ENCODE measurements around the gene MAGEA9B.
"Not testable (repeated sequence)": the region's sequence is repeated elsewhere in the genome, so short reads cannot be mapped to it uniquely, and the experiment has no call there.

MAGEA9B gene

DNA sequence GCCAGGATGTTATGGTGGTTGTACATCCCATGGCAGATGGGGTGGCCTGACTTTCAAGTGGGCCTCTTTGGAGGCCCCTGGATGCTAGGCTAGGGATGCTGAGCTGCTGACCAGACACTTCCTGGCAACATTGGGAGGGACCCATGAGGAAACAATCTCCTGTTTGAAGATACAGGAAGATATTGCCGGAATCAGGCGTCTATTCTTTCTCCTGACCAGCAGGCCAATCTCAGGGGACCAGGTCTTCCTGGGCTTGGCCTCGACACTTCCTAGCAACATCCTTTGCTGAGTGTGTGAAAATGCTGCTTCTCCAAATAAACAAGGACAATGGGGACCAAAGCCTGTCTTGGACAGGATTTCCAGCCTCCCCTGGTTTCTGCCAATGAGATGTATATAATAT is 39.5 kb downstream of the MAGEA9B start:
- H3K4me3 ChIP-seq; H3K9me3 ChIP-seq (ENCODE audit: low read depth, low read length); H3K9ac ChIP-seq (ENCODE audit: insufficient read length); H3K36me3 ChIP-seq (ENCODE audit: insufficient read depth, low read length); DNase-seq (ENCODE audit: low read depth, low spot score); H3K27ac ChIP-seq: not testable (repeated sequence)

DNA sequence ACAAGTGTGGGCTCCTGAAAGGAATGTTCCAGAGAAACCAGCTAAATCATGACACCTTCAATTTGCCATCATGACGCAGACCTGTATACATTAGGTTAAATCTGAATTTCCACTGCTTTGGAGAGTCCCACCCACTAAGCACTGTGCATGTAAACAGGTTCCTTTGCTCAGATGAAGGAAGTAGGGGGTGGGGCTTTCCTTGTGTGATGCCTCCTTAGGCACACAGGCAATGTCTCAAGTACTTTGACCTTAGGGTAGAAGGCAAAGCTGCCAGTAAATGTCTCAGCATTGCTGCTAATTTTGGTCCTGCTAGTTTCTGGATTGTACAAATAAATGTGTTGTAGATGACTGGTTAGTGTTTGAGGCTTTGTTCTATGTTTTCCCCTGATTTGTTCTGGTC is 40.3 kb downstream of the MAGEA9B start:
- not testable (repeated sequence) for H3K36me3 ChIP-seq (ENCODE audit: insufficient read depth, low read length); H3K9me3 ChIP-seq (ENCODE audit: low read depth, low read length); H3K4me3 ChIP-seq; H3K9ac ChIP-seq (ENCODE audit: insufficient read length); DNase-seq (ENCODE audit: low read depth, low spot score); H3K27ac ChIP-seq

DNA sequence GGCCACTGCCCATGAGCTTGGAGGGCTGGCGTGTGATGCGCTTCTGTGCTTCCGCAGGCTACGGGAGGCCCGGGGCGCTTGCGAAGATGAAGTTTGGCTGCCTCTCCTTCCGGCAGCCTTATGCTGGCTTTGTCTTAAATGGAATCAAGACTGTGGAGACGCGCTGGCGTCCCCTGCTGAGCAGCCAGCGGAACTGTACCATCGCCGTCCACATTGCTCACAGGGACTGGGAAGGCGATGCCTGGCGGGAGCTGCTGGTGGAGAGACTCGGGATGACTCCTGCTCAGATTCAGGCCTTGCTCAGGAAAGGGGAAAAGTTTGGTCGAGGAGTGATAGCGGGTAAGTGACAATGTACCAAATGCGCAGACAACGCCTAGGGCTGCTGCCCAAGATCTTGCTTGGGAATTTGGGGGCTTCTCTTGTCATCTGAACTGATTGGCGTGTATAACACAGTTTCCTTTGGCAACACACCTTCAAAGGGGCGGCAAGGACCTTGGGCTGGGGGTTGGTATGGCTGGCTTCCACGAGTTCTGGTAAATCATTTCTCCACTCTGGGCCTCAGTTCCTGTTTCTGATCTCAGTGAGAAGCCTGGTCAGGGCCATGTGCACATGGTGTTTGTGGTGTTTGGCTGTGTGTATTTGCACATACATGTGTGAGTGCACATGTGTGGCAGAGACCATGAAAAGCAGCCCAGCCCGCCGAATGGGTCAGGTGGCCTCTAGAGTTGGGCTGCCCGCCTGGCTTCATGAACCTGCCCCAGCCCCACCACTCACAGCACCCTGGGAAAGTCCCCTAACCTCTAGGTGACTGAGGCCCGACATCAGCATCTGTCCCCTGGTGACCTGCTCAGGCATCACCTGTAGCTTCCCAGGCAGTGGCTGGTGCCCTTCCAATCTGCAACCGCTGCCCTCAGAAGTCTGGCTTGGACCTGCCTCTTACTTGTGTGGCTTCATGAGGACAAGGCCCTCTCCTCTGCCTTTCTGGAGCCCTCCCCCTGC is 41.4 kb downstream of the MAGEA9B start:
- H3K9ac ChIP-seq (ENCODE audit: insufficient read length); DNase-seq (ENCODE audit: low read depth, low spot score); H3K36me3 ChIP-seq (ENCODE audit: insufficient read depth, low read length); H3K27ac ChIP-seq; H3K4me3 ChIP-seq; H3K9me3 ChIP-seq (ENCODE audit: low read depth, low read length): not testable (repeated sequence)

DNA sequence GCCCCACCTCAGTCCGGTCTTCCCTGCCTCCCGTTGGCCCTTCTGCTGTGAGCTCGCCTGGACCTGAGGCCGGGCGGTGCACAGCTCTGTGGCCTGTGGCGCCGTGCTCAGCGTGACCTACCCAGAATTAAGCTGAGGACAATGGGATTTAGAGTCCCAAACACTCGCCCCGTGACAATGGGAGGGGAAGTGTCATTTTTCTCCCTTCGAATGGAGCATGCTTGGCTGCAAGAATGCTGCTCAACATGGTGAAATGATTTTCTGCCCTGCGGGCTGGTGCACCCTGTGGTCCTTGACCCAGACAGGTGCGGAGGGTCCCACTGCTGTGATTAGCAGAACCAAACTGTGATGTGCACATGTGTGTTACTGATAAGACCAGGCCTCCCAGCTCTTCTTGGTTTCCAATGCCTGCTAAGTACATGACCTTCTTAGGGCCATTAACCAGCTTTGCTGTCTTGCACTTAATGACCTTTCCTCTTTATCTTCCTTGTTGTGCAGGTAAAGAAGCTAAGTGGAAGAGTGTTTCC is 45.7 kb downstream of the MAGEA9B start:
- Histone ChIP-seq H3K9me3 (ENCODE audit: low read depth, low read length) (no peaks in the 10 kb centered on the region), H3K9ac (ENCODE audit: insufficient read length) (peak overlapping the region; percentile 83), H3K4me3 (peak overlapping the region; percentile 86), H3K36me3 (ENCODE audit: insufficient read depth, low read length) (no peaks in the 10 kb centered on the region), H3K27ac (no peak overlapping the region)
- TF ChIP-seq EZH2 (IDR thresholded peaks at IDR 0.05) = no peak
- TF ChIP-seq FOXP2 (optimal IDR thresholded peaks at IDR 0.05; ENCODE audit: control extremely low read depth, extremely low read length, insufficient read depth) = no peak
- no peak for TF ChIP-seq POLR2AphosphoS5 (IDR thresholded peaks at IDR 0.05; ENCODE audit: borderline replicate concordance, low read depth, low read length)
- DNase-seq (ENCODE audit: low read depth, low spot score) = no peak

DNA sequence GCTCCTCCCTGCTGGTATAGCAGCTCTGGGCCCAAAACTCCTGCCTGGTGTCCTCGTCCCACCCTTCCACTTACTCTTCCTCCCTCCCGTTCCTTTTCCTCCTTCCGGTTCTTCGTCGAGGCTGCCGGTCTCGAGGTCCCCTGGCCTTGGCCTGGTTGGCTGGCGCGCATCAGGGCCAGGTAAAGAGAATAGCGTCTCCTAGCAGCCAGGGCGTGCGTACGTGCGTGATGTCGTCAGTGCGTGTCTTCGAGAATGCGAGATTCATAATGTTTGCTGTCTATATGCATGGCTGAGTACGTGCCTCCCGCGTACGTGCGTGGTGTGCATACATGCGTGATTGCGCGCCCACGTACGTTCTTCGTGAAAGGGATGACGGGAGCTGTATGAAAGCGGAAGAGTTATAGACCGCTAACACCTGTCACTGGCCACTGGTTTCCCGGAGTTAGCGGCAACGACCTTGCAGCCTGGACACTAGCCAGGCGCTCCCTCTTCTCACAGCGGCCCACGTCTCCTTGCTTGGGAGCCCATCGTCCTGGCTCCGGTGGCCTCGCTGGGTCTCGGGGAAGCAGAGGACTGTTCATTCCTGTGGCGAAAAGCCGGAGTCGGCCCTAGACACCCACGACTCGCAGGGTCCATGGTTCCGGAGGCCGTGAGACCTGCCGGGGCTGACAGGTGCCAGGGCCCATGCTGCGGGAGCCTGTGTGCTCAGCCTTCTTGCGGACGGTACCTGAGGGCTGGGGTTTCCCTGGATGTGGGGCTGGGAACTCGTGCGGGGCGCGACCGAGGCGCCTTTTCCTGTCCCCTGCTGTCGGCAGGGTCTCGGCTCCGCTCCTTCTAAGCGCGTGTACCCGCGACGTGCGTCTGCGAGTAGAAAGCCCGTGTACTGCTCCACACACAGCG is 46.4 kb downstream of the MAGEA9B start, which contains the start of gene EOLA1:
EOLA1 (plus strand) TSS at position 392 of the 900 bp plus-strand sequence. CDS start 4,619 bp downstream, outside the sequence.
- Histone ChIP-seq H3K9ac (ENCODE audit: insufficient read length) (peak within 1 kb of the TSS; percentile 83), H3K27ac (peak within 1 kb of the TSS; percentile 89)
- TF ChIP-seq POLR2AphosphoS5 (IDR thresholded peaks at IDR 0.05; ENCODE audit: borderline replicate concordance, low read depth, low read length) (peak; percentile 31; the same call in 1 of the 2 replicates), EZH2 (IDR thresholded peaks at IDR 0.05) (no peak), FOXP2 (optimal IDR thresholded peaks at IDR 0.05; ENCODE audit: control extremely low read depth, extremely low read length, insufficient read depth) (peak; percentile 45)

DNA sequence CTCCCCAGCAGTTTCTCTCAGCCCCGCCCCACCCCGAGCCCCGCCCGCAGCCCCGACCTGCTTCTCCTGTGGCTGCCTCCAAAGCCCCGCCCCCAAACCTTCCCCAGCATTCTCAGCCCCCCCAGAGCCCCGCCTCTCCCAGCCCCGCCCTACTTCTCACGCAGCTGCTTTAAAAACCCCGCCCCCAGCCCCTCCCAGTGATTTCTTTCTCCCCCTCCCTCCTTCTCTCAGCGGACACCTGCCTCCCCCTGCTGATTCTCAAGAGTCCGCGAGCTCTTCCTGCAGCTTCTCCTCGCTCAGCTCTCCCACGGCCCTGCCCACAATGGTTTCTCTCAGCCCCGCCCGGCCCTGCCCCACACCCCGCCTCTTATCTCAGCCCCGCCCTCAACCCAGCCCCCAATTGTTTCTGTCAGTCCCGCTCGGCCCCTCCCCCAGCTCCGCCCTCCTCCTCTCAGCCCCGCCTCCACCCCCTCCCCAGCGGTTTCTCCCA is 47.1 kb downstream of the MAGEA9B start:
- Histone ChIP-seq H3K9me3 (ENCODE audit: low read depth, low read length) (no peaks in the 10 kb centered on the region), H3K9ac (ENCODE audit: insufficient read length) (peak overlapping the region; percentile 70), H3K4me3 (peak overlapping the region; percentile 86), H3K36me3 (ENCODE audit: insufficient read depth, low read length) (no peaks in the 10 kb centered on the region), H3K27ac (peak overlapping the region; percentile 89)
- peak; percentile 10 for DNase-seq (ENCODE audit: low read depth, low spot score)
- no peak for TF ChIP-seq EZH2 (IDR thresholded peaks at IDR 0.05)
- no peak for TF ChIP-seq POLR2AphosphoS5 (IDR thresholded peaks at IDR 0.05; ENCODE audit: borderline replicate concordance, low read depth, low read length)
- no peak for TF ChIP-seq FOXP2 (optimal IDR thresholded peaks at IDR 0.05; ENCODE audit: control extremely low read depth, extremely low read length, insufficient read depth)

More for the DNA sequence above, 46.4 kb downstream of the MAGEA9B start, which contains the start of gene EOLA1:
- DNase-seq (ENCODE audit: low read depth, low spot score) = peak; percentile 86
- Histone ChIP-seq H3K36me3 (ENCODE audit: insufficient read depth, low read length) (no peaks in the 10 kb centered on the region), H3K4me3 (peak within 1 kb of the TSS; percentile 86), H3K9me3 (ENCODE audit: low read depth, low read length) (no peaks in the 10 kb centered on the region)

DNA sequence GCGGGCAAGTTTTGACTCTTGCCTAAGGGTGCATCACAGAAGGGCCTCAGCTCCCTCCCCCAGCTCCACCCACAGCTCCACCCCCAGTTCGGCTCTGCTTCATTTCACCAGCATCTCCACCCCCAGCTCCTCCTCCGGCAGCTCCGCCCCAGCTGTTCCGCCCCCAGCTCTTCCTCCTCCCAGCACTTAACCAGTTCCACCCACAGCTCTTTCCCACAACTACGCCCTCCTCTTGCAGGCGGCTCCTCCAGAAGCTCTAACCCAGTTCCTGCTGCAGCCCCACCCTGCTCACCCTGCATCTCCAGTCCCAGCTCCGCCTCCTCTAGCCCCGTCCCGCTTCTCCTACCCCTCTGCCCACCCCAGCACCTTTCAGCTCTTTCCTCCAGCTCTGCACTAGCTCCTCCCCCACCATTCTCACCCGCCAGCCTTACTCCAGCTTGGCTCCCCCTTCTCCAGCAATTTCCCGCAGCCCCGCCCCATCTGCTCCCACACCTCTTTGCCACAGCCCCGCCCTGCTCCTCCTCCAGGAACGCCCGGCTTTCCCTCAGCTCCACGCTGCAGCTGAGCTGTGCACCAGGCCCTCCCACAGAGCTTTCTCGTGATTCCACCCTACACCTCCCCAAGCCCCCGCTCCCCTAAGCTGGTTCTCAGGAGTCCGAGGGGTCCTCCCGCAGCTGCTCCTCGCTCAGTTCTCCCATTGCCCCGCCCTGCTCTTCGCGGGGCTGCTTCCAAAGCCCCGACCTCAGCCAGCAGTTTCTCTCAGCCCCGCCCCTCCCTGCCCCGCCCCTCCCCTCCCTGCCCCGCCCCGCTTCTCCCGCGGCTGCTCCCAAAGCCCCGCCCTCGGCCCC is 47.8 kb downstream of the MAGEA9B start:
- Histone ChIP-seq H3K9me3 (ENCODE audit: low read depth, low read length) (no peaks in the 10 kb centered on the region), H3K4me3 (peak overlapping the region; percentile 75), H3K36me3 (ENCODE audit: insufficient read depth, low read length) (no peaks in the 10 kb centered on the region), H3K9ac (ENCODE audit: insufficient read length) (no peak overlapping the region), H3K27ac (no peak overlapping the region)
- peak; percentile 78 for DNase-seq (ENCODE audit: low read depth, low spot score)
- TF ChIP-seq EZH2 (IDR thresholded peaks at IDR 0.05) (no peak), POLR2AphosphoS5 (IDR thresholded peaks at IDR 0.05; ENCODE audit: borderline replicate concordance, low read depth, low read length) (no peak), FOXP2 (optimal IDR thresholded peaks at IDR 0.05; ENCODE audit: control extremely low read depth, extremely low read length, insufficient read depth) (no peak)

DNA sequence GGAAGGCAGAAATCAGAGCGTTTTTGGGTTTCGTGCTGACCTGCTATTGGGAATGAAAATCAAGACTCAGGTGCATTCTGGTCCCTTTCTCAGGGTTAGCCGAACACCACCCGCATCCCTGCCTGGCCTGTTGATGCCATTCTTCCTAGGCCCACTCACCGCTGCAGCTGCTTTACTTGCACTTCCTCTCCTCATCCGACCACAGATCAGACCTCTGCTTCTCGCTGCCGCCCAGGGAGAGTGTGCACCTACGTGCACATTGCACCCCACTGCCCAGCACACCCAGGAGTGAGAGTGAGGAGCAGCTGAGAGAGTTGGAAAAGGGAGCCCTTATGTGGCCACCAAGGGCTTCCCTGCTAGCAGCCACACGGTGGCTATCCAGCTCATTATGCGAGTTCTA is 49.8 kb downstream of the MAGEA9B start:
- H3K9me3 ChIP-seq (ENCODE audit: low read depth, low read length); DNase-seq (ENCODE audit: low read depth, low spot score); H3K4me3 ChIP-seq; H3K27ac ChIP-seq; H3K9ac ChIP-seq (ENCODE audit: insufficient read length); H3K36me3 ChIP-seq (ENCODE audit: insufficient read depth, low read length): not testable (repeated sequence)

DNA sequence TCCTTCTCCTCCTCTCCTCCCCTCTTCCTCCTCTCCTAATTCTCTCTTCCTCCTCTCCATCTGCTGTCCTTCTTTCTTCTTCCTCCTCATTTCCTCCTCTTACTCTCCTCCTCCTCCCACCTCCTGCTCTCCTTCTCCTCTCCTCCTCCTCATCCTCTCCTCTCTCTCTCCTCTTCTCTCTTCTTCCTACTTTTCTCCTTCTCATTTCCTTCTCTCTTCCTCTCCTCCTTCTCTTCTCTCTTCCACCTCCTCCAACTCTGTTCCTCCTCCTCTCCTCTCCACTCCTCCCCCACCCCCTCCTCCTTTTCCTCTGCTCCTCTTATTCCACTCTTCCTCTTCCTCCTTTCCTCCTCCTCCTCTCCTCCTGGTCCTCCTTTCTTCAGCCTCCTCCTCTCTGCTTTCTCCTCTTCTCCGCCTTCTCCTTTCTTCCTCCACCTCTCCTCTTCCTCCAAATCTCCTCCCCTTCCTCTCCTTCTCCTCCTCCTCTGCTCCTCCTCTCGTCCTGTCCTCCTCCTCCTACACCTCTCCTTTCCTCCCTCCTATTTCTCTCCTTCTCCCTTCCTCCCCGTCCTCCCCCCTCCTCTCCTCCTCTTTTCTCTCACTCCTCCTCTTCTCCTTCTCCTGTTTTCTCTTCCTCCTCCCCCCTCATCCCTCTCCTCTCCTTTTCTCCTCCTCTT is 52.2 kb downstream of the MAGEA9B start:
- not testable (repeated sequence) for H3K27ac ChIP-seq; H3K9ac ChIP-seq (ENCODE audit: insufficient read length); H3K9me3 ChIP-seq (ENCODE audit: low read depth, low read length); H3K4me3 ChIP-seq; DNase-seq (ENCODE audit: low read depth, low spot score); H3K36me3 ChIP-seq (ENCODE audit: insufficient read depth, low read length)

DNA sequence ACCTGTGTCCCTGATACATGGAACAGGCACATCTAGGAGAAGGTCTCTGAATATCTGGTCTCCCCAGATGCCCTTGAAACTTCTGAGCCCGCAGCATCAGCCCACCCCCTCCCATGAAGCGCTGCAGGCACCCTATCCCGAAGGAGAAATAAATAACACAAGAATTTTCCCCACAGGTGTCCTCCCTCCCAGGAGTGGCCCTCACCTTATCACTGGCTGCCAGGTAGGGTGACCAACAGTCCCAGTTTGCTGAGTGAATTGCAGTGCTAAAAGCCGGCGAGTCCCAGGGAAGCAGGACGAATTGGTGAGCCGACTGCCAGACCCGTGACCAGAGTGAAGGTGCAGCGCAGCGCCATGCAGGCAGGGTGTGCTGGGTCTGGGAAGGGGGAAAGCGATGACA is 53.3 kb downstream of the MAGEA9B start:
- not testable (repeated sequence) for DNase-seq (ENCODE audit: low read depth, low spot score); H3K9me3 ChIP-seq (ENCODE audit: low read depth, low read length); H3K27ac ChIP-seq; H3K9ac ChIP-seq (ENCODE audit: insufficient read length); H3K4me3 ChIP-seq; H3K36me3 ChIP-seq (ENCODE audit: insufficient read depth, low read length)

DNA sequence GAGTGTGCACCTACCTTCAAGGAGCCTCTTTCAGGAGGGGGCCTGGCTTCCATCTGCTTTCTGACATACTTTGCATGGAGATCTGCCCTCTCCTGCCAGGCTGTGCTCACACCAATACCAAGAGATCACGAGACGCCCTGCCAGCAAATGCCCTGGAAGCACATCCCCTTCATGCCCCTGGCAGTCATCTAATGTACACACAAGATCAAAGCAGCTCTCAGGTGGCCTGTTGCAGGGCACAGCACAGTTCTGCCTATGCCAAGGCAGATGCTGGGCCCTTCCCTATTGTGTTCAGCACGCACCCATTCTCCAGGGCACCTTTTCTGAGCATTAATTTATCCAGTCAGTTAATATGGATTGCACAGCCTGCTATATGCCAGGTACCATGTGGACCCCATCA is 54.4 kb downstream of the MAGEA9B start:
- not testable (repeated sequence) for H3K36me3 ChIP-seq (ENCODE audit: insufficient read depth, low read length); DNase-seq (ENCODE audit: low read depth, low spot score); H3K27ac ChIP-seq; H3K9me3 ChIP-seq (ENCODE audit: low read depth, low read length); H3K4me3 ChIP-seq; H3K9ac ChIP-seq (ENCODE audit: insufficient read length)
